GM19468 (cell line): Measurements from ENCODE around the gene DBR1.
"Not testable (repeated sequence)": the region's sequence is repeated elsewhere in the genome, so short reads cannot be mapped to it uniquely, and the experiment has no call there.

Source experiments
- ATAC-seq: cut with Tn5 transposase; IDR thresholded peaks from one replicate; pipeline ENCODE4 v1.9.1; 2021; ENCODE audit warnings: mild to moderate bottlenecking, moderate library complexity, moderate number of reproducible peaks; ENCODE audit not compliant: unreplicated experiment; ENCODE audit errors: extremely low read depth

Gene DBR1

GRCh38 chr3:138187296-138188012, 12.7 kb upstream of the DBR1 start, which contains the start of gene ARMC8:
Gene ARMC8 (plus strand): TSS chr3:138187301. CDS start chr3:138187555, 254 bp downstream.
- no peak for ATAC-seq

- ATAC-seq = peak; percentile 86
These were observed 12.1 kb upstream of the DBR1 start for GRCh38 chr3:138186803-138187295.

- no peak for ATAC-seq
These were observed 11.5 kb upstream of the DBR1 start for GRCh38 chr3:138186221-138186620.

GRCh38 chr3:138184994-138185393, 10.3 kb upstream of the DBR1 start:
- no peak for ATAC-seq

- no peak for ATAC-seq
These were observed 5.8 kb upstream of the DBR1 start for GRCh38 chr3:138180375-138181029.

- no peak for ATAC-seq
These were observed 826 bp downstream of the DBR1 start for GRCh38 chr3:138173769-138174420.

- no peak for ATAC-seq
These were observed 2.1 kb downstream of the DBR1 start for GRCh38 chr3:138172625-138173024.

- no peak for ATAC-seq
These were observed 9.7 kb downstream of the DBR1 start for GRCh38 chr3:138165061-138165460.

GRCh38 chr3:138157743-138158142, 17.0 kb downstream of the DBR1 start:
- ATAC-seq = no peak

GRCh38 chr3:138154534-138154933, 20.2 kb downstream of the DBR1 start:
- no peak for ATAC-seq

- ATAC-seq = no peak
These were observed 26.2 kb downstream of the DBR1 start for GRCh38 chr3:138148503-138148902.

GRCh38 chr3:138142181-138142580, 32.5 kb downstream of the DBR1 start:
- ATAC-seq = not testable (repeated sequence)

- no peak for ATAC-seq
These were observed 33.8 kb downstream of the DBR1 start for GRCh38 chr3:138140940-138141339.

GRCh38 chr3:138139691-138140090, 35.0 kb downstream of the DBR1 start:
- ATAC-seq = no peak

- ATAC-seq = no peak
These were observed 36.9 kb downstream of the DBR1 start for GRCh38 chr3:138137861-138138260.

GRCh38 chr3:138136201-138136600, 38.5 kb downstream of the DBR1 start:
- no peak for ATAC-seq

- no peak for ATAC-seq
These were observed 38.9 kb downstream of the DBR1 start for GRCh38 chr3:138135833-138136194.

- ATAC-seq = no peak
These were observed 39.4 kb downstream of the DBR1 start for GRCh38 chr3:138135146-138135832.

GRCh38 chr3:138132239-138132638, 42.5 kb downstream of the DBR1 start, which contains the start of gene A4GNT:
Gene A4GNT (minus strand): TSS chr3:138132390. CDS start chr3:138131256, 1,134 bp downstream.
- no peak for ATAC-seq

GRCh38 chr3:138127636-138128365, 46.9 kb downstream of the DBR1 start:
- no peak for ATAC-seq
